ENCODE measurements around the gene CACNB4. TPM values are rescaled to one million over a fixed set of nuclear protein-coding genes. Genes with fewer than 3 reads are reported as not detected.

CACNB4 gene
- total RNA-seq, 2 donors from 2014 or later = 5.6 to 13.8 TPM

GRCh38 chr2:151851761-151852160 lies 247.1 kb downstream of the CACNB4 start:
- Histone ChIP-seq H3K9me3 (no peaks in the 10 kb centered on the region), H3K27ac (no peak overlapping the region), H3K36me3 (no peaks in the 10 kb centered on the region), H3K4me1 (ENCODE audit: control insufficient read depth in 1 of 2, low read depth in 2 of 2) (peaks cover 0 to 18% of the 10 kb centered on the region in 2 donors), H3K27me3 (replicated peaks; ENCODE audit: insufficient read depth) (no peaks in the 10 kb centered on the region), H3K4me3 (no peak overlapping the region)
- no peak for DNase-seq (ENCODE audit: low spot score)
- ATAC-seq (ENCODE audit: insufficient number of reproducible peaks, low FRiP score, low read depth) = no peak
- no peak for TF ChIP-seq CTCF (IDR thresholded peaks at IDR 0.05)

GRCh38 chr2:151849413-151850010 lies 249.3 kb downstream of the CACNB4 start:
- H3K27ac ChIP-seq = no peak overlapping the region
- no peaks in the 10 kb centered on the region for H3K27me3 ChIP-seq (replicated peaks; ENCODE audit: insufficient read depth)
- H3K4me1 ChIP-seq (ENCODE audit: control insufficient read depth in 1 of 2, low read depth in 2 of 2) = peaks cover 2 to 22% of the 10 kb centered on the region in 2 donors
- ATAC-seq (ENCODE audit: insufficient number of reproducible peaks, low FRiP score, low read depth) (no peak), DNase-seq (ENCODE audit: low spot score) (no peak)
- H3K4me3 ChIP-seq = no peak overlapping the region
- no peak for TF ChIP-seq CTCF (IDR thresholded peaks at IDR 0.05)
- no peaks in the 10 kb centered on the region for H3K9me3 ChIP-seq
- no peaks in the 10 kb centered on the region for H3K36me3 ChIP-seq

GRCh38 chr2:151845884-151846283 lies 253.0 kb downstream of the CACNB4 start:
- Histone ChIP-seq H3K9me3 (no peaks in the 10 kb centered on the region), H3K27me3 (replicated peaks; ENCODE audit: insufficient read depth) (no peaks in the 10 kb centered on the region), H3K4me1 (ENCODE audit: control insufficient read depth in 1 of 2, low read depth in 2 of 2) (peaks cover 9 to 28% of the 10 kb centered on the region in 2 donors), H3K4me3 (no peak overlapping the region), H3K36me3 (no peaks in the 10 kb centered on the region), H3K27ac (no peak overlapping the region)
- ATAC-seq (ENCODE audit: insufficient number of reproducible peaks, low FRiP score, low read depth) = no peak
- no peak for TF ChIP-seq CTCF (IDR thresholded peaks at IDR 0.05)
- no peak for DNase-seq (ENCODE audit: low spot score)

GRCh38 chr2:151845481-151845880 lies 253.4 kb downstream of the CACNB4 start:
- Histone ChIP-seq H3K36me3 (no peaks in the 10 kb centered on the region), H3K4me1 (ENCODE audit: control insufficient read depth in 1 of 2, low read depth in 2 of 2) (peaks cover 9 to 28% of the 10 kb centered on the region in 2 donors), H3K4me3 (no peak overlapping the region), H3K27me3 (replicated peaks; ENCODE audit: insufficient read depth) (no peaks in the 10 kb centered on the region), H3K27ac (no peak overlapping the region), H3K9me3 (no peaks in the 10 kb centered on the region)
- DNase-seq (ENCODE audit: low spot score) = no peak
- ATAC-seq (ENCODE audit: insufficient number of reproducible peaks, low FRiP score, low read depth) = no peak
- no peak for TF ChIP-seq CTCF (IDR thresholded peaks at IDR 0.05)

GRCh38 chr2:151844211-151844896 lies 254.5 kb downstream of the CACNB4 start:
- H3K36me3 ChIP-seq = no peaks in the 10 kb centered on the region
- H3K9me3 ChIP-seq = no peaks in the 10 kb centered on the region
- H3K4me1 ChIP-seq (ENCODE audit: control insufficient read depth in 1 of 2, low read depth in 2 of 2) = peaks cover 9 to 28% of the 10 kb centered on the region in 2 donors
- H3K4me3 ChIP-seq = peak overlapping the region; percentile 13
- no peak for TF ChIP-seq CTCF (IDR thresholded peaks at IDR 0.05)
- ATAC-seq (ENCODE audit: insufficient number of reproducible peaks, low FRiP score, low read depth) = no peak
- H3K27me3 ChIP-seq (replicated peaks; ENCODE audit: insufficient read depth) = no peaks in the 10 kb centered on the region
- DNase-seq (ENCODE audit: low spot score) = no peak
- H3K27ac ChIP-seq = peak overlapping the region; percentile 13 to 69
